ENCODE measurements around the gene SSR2.

The SSR2 gene

DNA sequence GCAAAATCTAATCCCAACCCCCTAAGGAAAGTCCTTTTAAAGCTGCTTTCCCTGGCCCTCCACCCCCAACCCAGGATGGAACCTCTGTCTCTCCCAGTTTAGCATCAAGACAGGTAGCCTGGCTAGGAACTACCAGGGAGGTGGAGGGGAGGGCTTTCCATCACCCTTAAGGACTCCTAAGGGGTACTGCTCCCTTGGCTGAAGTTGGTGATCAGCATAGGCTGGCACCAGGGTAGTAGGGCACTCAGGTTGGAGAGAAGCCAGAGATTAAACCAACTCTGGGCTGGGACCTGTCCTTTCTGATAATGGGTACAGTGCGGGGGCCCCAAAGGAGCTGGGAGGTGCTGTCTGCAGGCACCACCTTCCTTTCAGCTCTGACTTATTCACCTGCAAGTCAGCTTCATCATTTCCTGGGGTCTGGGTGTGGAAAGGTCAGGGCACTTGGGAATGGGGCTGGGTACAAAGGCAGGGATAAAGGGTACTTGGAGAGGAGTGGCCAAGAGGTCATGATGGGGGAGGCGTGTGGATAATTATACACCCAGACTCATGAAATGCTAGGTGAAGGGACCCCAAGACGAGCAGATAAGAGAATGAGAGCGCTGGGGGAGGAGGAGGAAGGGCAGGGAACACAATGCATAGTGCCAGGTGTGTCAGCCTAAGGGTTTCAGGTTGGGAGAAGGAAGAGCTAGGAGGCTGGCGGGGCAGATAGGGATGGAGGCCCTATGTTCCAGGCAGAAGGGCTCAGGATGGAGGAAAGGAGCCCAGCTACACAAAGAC lies 43.6 kb downstream of the SSR2 start:
- peak overlapping the region; percentile 92 for H3K9ac ChIP-seq (ENCODE audit: low read depth, low read length)
- H3K36me3 ChIP-seq (ENCODE audit: insufficient read depth, low read length), result peaks cover 8% of the 10 kb centered on the region
- H3K9me3 ChIP-seq (replicated peaks; ENCODE audit: low read length), result no peaks in the 10 kb centered on the region
- no peaks in the 10 kb centered on the region for H3K27me3 ChIP-seq (ENCODE audit: control insufficient read depth, insufficient read depth, low read length)
- peak overlapping the region; percentile 99 for H3K4me2 ChIP-seq (ENCODE audit: low read length)
- H3K4me3 ChIP-seq (ENCODE audit: low read length), result peak overlapping the region; percentile 88
- H3K4me1 ChIP-seq (ENCODE audit: control insufficient read depth, insufficient read depth, low read length), result peaks cover 80% of the 10 kb centered on the region

DNA sequence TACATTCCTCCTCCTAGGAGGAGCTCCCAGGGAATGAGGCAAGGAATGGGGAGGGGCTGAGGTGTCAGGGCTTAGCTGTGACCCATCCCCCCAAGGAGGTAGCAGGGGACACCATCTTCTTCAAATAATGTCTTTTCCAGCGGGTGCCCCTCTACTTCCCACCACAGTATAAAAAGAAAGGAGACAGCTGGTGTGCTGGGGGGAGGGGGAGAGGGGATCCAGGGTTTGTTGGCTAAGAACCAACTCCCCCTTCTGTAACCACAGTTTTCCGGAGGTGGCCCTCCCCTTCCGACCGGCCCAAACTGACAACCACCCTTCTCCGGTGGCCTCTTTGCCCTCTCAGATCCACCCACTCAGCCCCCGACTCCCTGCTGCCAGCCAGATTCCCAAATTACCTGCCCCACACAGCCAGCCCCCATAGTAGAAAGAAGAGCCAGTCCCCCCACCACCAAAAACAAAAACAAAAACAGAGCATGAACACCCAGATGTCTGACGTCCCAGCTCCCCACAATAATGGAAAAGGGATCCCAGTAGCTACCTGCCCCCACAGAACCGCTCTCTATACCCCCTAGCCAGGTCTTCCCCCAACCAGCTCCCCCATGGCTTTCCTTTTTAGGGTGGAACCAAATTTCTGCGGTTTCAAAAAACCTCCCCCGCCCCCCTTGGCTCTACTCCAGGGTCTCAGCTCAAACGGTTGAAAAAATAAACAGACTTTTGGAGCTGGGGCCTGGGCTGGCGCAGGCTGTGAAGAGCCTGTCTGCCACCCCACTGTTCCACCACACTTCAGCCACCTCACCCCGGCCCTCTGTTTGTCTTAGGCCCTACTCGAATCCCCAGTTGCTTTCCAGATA lies 44.5 kb downstream of the SSR2 start:
- peak overlapping the region; percentile 88 for H3K4me3 ChIP-seq (ENCODE audit: low read length)
- peak overlapping the region; percentile 92 for H3K9ac ChIP-seq (ENCODE audit: low read depth, low read length)

DNA sequence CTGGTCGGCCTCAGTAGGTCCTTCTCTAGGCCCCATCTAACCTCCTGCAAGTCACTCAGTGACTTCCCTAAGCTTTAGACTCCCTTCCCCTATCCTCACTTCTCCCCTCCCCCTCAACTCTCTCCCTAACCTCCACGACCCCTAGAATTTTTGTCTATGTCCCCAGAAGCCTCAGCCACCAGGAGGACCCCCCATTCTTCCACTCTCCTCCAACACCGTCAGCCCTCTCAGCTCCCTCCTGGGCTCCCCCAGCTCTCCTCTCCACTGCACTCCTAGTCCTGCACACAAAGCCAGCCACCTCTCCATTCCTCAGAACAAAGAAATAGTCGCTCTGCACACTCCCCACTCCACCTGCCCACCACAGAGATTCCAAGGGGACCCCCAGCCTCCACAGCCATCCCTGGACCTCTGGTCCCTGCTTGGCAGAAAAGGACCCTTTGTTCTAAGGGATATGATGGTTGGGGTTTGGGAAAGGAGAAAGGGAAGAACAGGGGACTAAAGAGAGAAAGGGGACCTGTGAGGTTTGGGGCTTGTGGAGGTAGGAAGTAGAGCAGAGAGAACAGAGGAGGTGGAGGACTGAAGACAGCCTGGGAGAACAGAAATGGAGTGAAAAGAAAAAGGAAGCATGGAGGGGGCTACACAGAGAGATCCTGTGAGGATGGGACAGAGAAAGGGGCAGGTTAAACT lies 45.2 kb downstream of the SSR2 start:
- Histone ChIP-seq H3K36me3 (ENCODE audit: insufficient read depth, low read length) (peaks cover 9% of the 10 kb centered on the region), H3K4me1 (ENCODE audit: control insufficient read depth, insufficient read depth, low read length) (peaks cover 75% of the 10 kb centered on the region), H3K9me3 (replicated peaks; ENCODE audit: low read length) (no peaks in the 10 kb centered on the region), H3K9ac (ENCODE audit: low read depth, low read length) (peak overlapping the region; percentile 92), H3K27me3 (ENCODE audit: control insufficient read depth, insufficient read depth, low read length) (no peaks in the 10 kb centered on the region), H3K4me3 (ENCODE audit: low read length) (peak overlapping the region; percentile 88), H3K4me2 (ENCODE audit: low read length) (peak overlapping the region; percentile 99)

More for the DNA sequence above, 44.5 kb downstream of the SSR2 start:
- peak overlapping the region; percentile 99 for H3K4me2 ChIP-seq (ENCODE audit: low read length)
- peaks cover 76% of the 10 kb centered on the region for H3K4me1 ChIP-seq (ENCODE audit: control insufficient read depth, insufficient read depth, low read length)
- H3K36me3 ChIP-seq (ENCODE audit: insufficient read depth, low read length), result peaks cover 9% of the 10 kb centered on the region
- no peaks in the 10 kb centered on the region for H3K27me3 ChIP-seq (ENCODE audit: control insufficient read depth, insufficient read depth, low read length)
- H3K9me3 ChIP-seq (replicated peaks; ENCODE audit: low read length), result no peaks in the 10 kb centered on the region

DNA sequence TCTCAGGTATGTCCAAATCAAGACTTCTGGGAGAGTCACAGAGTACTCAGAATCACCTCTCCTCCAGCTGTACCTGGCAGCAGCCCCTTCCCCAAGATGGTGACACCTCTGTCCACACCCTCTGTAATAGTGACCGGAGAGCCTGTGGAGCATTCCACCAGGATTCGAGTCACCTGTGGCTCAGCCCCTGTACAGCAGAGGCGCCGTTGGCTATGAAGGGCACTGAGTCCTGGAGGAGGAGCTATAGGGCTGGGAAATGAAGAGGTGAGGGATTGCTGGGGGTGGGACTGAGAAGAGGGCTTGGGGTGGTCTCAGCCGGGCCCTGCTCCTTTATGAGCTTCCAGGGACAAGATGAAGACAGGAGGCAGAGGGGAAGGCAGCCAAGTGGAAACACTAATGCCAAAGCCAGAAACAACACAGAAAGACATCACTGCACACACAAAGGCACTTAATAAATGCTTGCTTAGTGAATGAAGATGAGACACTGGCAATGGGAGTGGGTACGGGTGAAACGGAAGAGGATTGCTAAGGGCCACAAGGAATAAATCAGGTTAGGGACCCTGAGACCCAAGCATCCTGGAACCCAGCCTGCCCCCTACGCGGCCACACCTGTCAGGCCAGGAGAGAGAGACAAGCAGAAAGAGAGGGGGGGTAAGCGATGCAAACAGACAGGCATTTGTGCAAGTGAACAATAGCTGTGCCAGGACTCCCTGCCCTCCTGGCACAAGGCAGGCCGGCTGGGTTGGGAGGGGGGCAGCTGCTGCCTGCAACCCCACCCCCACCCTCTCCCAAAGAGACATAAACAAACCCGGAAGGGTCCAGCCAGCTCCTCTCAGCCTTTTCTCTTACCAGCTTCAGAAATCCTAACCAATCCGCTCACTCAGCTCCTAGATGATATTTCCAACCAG lies 46.3 kb downstream of the SSR2 start:
- H3K9ac ChIP-seq (ENCODE audit: low read depth, low read length), result peak overlapping the region; percentile 92
- peaks cover 75% of the 10 kb centered on the region for H3K4me1 ChIP-seq (ENCODE audit: control insufficient read depth, insufficient read depth, low read length)
- peaks cover 14% of the 10 kb centered on the region for H3K36me3 ChIP-seq (ENCODE audit: insufficient read depth, low read length)
- H3K27me3 ChIP-seq (ENCODE audit: control insufficient read depth, insufficient read depth, low read length), result no peaks in the 10 kb centered on the region
- peak overlapping the region; percentile 99 for H3K4me2 ChIP-seq (ENCODE audit: low read length)
- H3K9me3 ChIP-seq (replicated peaks; ENCODE audit: low read length), result no peaks in the 10 kb centered on the region
- peak overlapping the region; percentile 88 for H3K4me3 ChIP-seq (ENCODE audit: low read length)

DNA sequence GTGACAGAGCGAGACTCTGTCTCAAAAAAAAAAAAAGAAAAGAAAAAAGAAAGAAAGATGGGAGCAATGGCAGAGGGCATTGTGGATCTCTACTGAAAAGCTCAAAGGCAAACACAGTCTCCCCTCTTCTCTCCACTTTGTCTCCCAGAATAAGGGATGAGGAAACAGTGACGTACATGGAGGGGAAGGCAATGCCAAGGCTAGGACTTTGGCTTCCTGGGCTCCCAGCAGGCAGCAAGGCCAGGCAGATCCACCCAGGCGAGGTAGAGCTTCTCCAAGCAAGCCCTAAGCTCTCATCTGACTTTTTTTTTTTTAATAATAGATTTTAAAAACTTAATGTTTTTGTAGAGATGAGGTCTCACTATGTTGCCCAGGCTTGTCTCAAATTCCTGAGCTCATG lies 47.0 kb downstream of the SSR2 start:
- Histone ChIP-seq H3K9ac (ENCODE audit: low read depth, low read length) (no peak overlapping the region), H3K36me3 (ENCODE audit: insufficient read depth, low read length) (peaks cover 21% of the 10 kb centered on the region), H3K27me3 (ENCODE audit: control insufficient read depth, insufficient read depth, low read length) (no peaks in the 10 kb centered on the region), H3K4me1 (ENCODE audit: control insufficient read depth, insufficient read depth, low read length) (peaks cover 75% of the 10 kb centered on the region), H3K9me3 (replicated peaks; ENCODE audit: low read length) (no peaks in the 10 kb centered on the region), H3K4me2 (ENCODE audit: low read length) (peak overlapping the region; percentile 99), H3K4me3 (ENCODE audit: low read length) (no peak overlapping the region)

DNA sequence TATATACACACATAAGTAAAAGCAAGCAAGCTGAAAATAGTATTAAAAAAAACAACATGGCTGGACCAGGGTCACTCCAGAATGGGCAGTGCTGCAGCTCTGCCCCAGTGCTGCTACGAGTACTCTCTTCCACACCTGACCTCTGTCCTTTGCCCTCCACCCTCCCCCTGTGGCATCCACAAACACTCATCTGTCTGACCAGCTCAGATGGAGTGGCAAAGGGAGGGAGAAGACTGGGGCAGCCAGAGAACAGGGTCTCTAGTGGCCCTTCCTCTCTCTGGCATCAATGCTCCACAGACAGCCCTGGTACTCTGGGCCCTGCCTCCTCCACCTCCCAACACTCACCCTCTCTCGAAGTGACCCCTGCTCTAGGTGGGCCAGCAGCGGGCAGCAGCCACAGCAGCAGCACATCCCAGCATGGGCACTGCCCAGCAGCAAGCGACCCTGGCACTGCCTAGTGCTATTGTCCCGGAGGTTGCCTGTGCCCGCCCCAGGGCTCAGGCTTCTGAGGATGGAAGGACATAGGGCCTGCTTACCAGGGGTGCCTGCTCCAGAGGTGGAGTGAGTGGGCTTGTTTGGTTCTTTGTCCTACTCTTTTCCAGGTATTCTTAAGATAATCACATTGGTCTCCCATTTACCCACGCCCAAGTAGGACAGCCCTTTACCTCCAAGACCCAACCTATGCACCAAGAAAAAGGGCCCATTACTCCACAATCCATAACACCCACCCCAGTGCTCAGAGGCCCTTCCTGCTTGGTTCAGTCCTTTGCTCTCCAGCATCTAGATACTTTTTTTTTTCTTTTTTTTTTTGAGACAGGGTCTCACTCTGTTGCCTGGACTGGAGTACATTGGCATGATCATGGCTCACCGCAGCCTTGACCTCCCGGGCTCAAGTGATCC lies 48.6 kb downstream of the SSR2 start:
- H3K27me3 ChIP-seq (ENCODE audit: control insufficient read depth, insufficient read depth, low read length), result no peaks in the 10 kb centered on the region
- no peaks in the 10 kb centered on the region for H3K9me3 ChIP-seq (replicated peaks; ENCODE audit: low read length)
- H3K9ac ChIP-seq (ENCODE audit: low read depth, low read length), result no peak overlapping the region
- H3K4me2 ChIP-seq (ENCODE audit: low read length), result peak overlapping the region; percentile 22
- no peak overlapping the region for H3K4me3 ChIP-seq (ENCODE audit: low read length)
- H3K36me3 ChIP-seq (ENCODE audit: insufficient read depth, low read length), result peaks cover 34% of the 10 kb centered on the region
- peaks cover 87% of the 10 kb centered on the region for H3K4me1 ChIP-seq (ENCODE audit: control insufficient read depth, insufficient read depth, low read length)

DNA sequence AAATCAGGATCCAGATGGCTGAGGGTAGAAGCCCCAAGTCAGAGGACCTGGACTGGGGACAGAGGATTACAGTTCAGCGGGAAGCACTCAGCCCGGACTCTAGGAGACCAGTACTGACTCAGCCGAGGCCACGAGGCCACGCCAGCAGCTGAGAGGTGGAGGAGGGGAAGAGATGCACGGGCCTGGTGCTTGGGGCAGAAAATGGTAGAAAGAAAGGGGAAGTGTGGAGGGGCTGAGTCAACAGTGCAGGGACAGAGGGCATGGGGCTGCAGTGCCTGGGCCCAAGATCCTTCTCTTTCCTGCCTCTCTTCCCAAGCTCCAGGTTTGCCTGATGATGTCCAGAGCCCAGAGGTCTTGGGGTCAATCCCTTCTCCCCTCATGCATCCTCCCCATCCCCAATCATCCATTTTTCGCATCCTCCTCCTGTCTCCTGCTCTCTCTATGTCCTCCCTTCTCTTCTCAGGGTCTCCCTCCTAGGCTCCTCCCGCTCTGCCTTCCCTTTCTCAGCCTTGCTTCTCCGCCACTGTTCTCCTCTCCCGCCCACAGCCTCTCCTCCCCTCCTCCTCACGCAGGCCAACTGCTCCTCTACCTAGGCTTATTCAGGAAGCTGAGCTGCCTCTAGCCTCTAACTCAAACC lies 50.1 kb downstream of the SSR2 start:
- peak overlapping the region; percentile 51 for H3K4me3 ChIP-seq (ENCODE audit: low read length)
- H3K9me3 ChIP-seq (replicated peaks; ENCODE audit: low read length), result no peaks in the 10 kb centered on the region
- peak overlapping the region; percentile 57 for H3K9ac ChIP-seq (ENCODE audit: low read depth, low read length)
- peak overlapping the region; percentile 72 for H3K4me2 ChIP-seq (ENCODE audit: low read length)
- H3K36me3 ChIP-seq (ENCODE audit: insufficient read depth, low read length), result peaks cover 49% of the 10 kb centered on the region
- H3K27me3 ChIP-seq (ENCODE audit: control insufficient read depth, insufficient read depth, low read length), result no peaks in the 10 kb centered on the region
- H3K4me1 ChIP-seq (ENCODE audit: control insufficient read depth, insufficient read depth, low read length), result peaks cover 80% of the 10 kb centered on the region

DNA sequence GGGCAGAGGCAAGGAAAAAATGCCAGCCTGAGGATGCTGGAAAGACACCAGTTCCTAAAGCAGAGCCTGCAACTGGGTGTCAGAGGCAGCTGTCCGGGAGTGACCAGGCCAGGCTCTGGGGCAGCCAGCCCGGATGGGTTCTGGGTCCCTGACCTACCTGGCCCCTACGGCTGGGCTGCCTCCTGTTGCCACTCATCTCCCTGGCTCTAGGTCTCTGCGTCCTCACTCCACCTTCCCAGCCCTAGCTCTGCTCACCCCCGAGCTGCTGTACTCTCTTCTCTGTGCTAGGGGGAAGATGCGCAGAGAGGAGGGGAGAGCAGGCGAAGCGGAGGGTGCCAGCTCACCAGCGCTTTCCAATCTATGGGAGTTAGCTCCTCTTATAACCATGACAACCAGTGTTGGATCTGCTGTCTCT lies 51.4 kb downstream of the SSR2 start:
- Histone ChIP-seq H3K4me1 (ENCODE audit: control insufficient read depth, insufficient read depth, low read length) (peaks cover 67% of the 10 kb centered on the region), H3K9ac (ENCODE audit: low read depth, low read length) (peak overlapping the region; percentile 57), H3K36me3 (ENCODE audit: insufficient read depth, low read length) (peaks cover 61% of the 10 kb centered on the region), H3K27me3 (ENCODE audit: control insufficient read depth, insufficient read depth, low read length) (no peaks in the 10 kb centered on the region), H3K4me3 (ENCODE audit: low read length) (peak overlapping the region; percentile 49), H3K4me2 (ENCODE audit: low read length) (peak overlapping the region; percentile 72), H3K9me3 (replicated peaks; ENCODE audit: low read length) (no peaks in the 10 kb centered on the region)

DNA sequence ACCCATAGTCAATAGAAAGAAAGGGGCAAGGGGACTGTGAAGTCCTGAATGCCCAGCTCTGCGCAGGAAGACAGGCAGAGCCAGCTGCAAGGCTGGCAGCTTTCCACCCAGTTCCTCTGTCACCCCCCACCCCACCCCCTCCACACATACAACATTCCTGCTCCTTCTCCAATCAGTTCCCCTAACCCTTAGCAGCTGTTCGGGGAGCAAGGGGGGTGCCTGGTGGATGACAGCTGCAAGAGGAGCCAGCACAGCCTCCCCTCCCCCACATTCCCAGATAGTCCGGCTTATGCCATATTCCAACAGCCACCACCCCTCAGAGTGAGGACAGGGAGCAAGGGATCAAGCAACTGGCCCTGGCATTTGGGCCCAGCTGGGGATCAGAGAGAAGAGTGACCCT lies 52.1 kb downstream of the SSR2 start:
- H3K9me3 ChIP-seq (replicated peaks; ENCODE audit: low read length), result no peaks in the 10 kb centered on the region
- peak overlapping the region; percentile 49 for H3K4me3 ChIP-seq (ENCODE audit: low read length)
- no peaks in the 10 kb centered on the region for H3K27me3 ChIP-seq (ENCODE audit: control insufficient read depth, insufficient read depth, low read length)
- H3K9ac ChIP-seq (ENCODE audit: low read depth, low read length), result peak overlapping the region; percentile 70
- peaks cover 64% of the 10 kb centered on the region for H3K36me3 ChIP-seq (ENCODE audit: insufficient read depth, low read length)
- H3K4me1 ChIP-seq (ENCODE audit: control insufficient read depth, insufficient read depth, low read length), result peaks cover 61% of the 10 kb centered on the region
- H3K4me2 ChIP-seq (ENCODE audit: low read length), result peak overlapping the region; percentile 72

DNA sequence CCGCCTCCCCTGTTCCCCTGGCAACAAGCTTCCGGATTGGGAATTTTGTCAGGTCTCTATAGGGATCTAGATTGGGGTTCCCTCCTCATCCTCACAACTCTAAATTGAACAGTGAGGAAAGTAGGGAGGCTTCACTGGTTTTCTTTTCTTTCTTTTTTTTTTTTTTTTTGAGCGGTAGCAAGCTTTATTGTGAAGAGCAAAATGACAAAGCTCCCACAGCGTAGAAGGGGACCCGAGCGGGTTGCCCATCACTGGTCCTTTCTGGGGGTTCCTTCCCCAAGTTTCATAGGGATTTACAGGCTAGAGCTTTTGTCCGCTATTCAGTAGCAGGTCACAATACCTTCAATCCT lies 52.7 kb downstream of the SSR2 start:
- Histone ChIP-seq H3K4me1 (ENCODE audit: control insufficient read depth, insufficient read depth, low read length) (peaks cover 61% of the 10 kb centered on the region), H3K36me3 (ENCODE audit: insufficient read depth, low read length) (peaks cover 65% of the 10 kb centered on the region), H3K4me3 (ENCODE audit: low read length) (peak overlapping the region; percentile 34), H3K9ac (ENCODE audit: low read depth, low read length) (peak overlapping the region; percentile 70), H3K9me3 (replicated peaks; ENCODE audit: low read length) (no peaks in the 10 kb centered on the region), H3K27me3 (ENCODE audit: control insufficient read depth, insufficient read depth, low read length) (no peaks in the 10 kb centered on the region), H3K4me2 (ENCODE audit: low read length) (peak overlapping the region; percentile 72)
